Testis (tissue), 2 donors: ENCODE measurements around the gene THSD4.

ENCODE experiments used
- CTCF ChIP-seq, 3 experiments: fragments of 450-650 bp in 2 of 3; fragments of 200-600 bp in 1 of 3; sonication (generic) in 1 of 3; IDR thresholded peaks; one replicate each; pipeline ENCODE4 v1.5.1; 2016 to 2019; ENCODE audit warnings: antibody characterized with exemption in 3 of 3, mild to moderate bottlenecking in 2 of 3, moderate library complexity in 1 of 3
- POLR2A ChIP-seq: fragments of 450-650 bp; IDR thresholded peaks from one replicate; pipeline ENCODE4 v1.6.1; 2017; ENCODE audit warnings: antibody characterized with exemption, mild to moderate bottlenecking, moderate library complexity

GRCh38 chr15:71431343-71432336 is 316.4 kb downstream of the THSD4 start:
- TF ChIP-seq POLR2A (no peak), CTCF (IDR thresholded peaks at IDR 0.05) (no peak)
